DOHH2 (cell line): Measurements from ENCODE around the gene SENP1.

Experiments
- H3F3A ChIP-seq: fragments of 200-600 bp; sonication (generic), shearing (Covaris generic); 2 replicates; pipeline ENCODE4 v1.6.0; 2016; ENCODE audit warnings: antibody characterized with exemption, mild to moderate bottlenecking; ENCODE audit not compliant: control insufficient read depth, insufficient read depth
- H3K27ac ChIP-seq: fragments of 200-600 bp; sonication (generic); 2 replicates; pipeline ENCODE4 v1.5.1; 2014; ENCODE audit warnings: low read depth, mild to moderate bottlenecking, low read length, moderate library complexity
- H3K27me3 ChIP-seq: fragments of 200-600 bp; sonication (generic); 2 replicates; pipeline ENCODE4 v1.6.1; 2014; ENCODE audit warnings: mild to moderate bottlenecking, low read length, mixed read lengths; ENCODE audit not compliant: control insufficient read depth
- H3K36me3 ChIP-seq: fragments of 200-600 bp; sonication (generic); 2 replicates; pipeline ENCODE4 v1.6.1; 2014; ENCODE audit warnings: mild to moderate bottlenecking, low read length, moderate library complexity, mixed read lengths; ENCODE audit not compliant: control insufficient read depth
- H3K4me1 ChIP-seq: fragments of 200-600 bp; sonication (generic); 2 replicates; pipeline ENCODE4 v1.6.1; 2014; ENCODE audit warnings: mild to moderate bottlenecking, low read length, mixed read lengths; ENCODE audit not compliant: control insufficient read depth
- H3K4me2 ChIP-seq: fragments of 200-600 bp; sonication (generic); 2 replicates; pipeline ENCODE4 v1.6.0; 2014; ENCODE audit warnings: mild to moderate bottlenecking, low read length, moderate library complexity
- H3K4me3 ChIP-seq: fragments of 200-600 bp; sonication (generic); 2 replicates; pipeline ENCODE4 v1.5.1; 2014; ENCODE audit warnings: mild to moderate bottlenecking, low read length, mixed read lengths
- H3K79me2 ChIP-seq: fragments of 200-600 bp; sonication (generic); 2 replicates; pipeline ENCODE4 v1.6.1; 2014; ENCODE audit warnings: mild to moderate bottlenecking, low read length, mixed read lengths; ENCODE audit not compliant: control insufficient read depth
- H3K9me2 ChIP-seq: fragments of 200-600 bp; sonication (generic); replicated peaks from 2 replicates; pipeline ENCODE4 v1.6.1; 2014; ENCODE audit warnings: mild to moderate bottlenecking, low read length, mixed read lengths; ENCODE audit not compliant: control insufficient read depth
- H3K9me3 ChIP-seq: fragments of 200-600 bp; sonication (generic); 2 replicates; pipeline ENCODE4 v1.6.1; 2014; ENCODE audit warnings: antibody characterized with exemption, low read length, mixed read lengths; ENCODE audit not compliant: control insufficient read depth, insufficient read depth
- H4K20me1 ChIP-seq: fragments of 200-600 bp; sonication (generic); 2 replicates; pipeline ENCODE4 v1.6.0; 2014; ENCODE audit warnings: low read depth, mild to moderate bottlenecking, antibody characterized with exemption, low read length, moderate library complexity; ENCODE audit not compliant: control insufficient read depth, insufficient read depth
- EZH2phosphoT487 ChIP-seq: fragments of 200-600 bp; sonication (generic); IDR thresholded peaks from 2 replicates; pipeline ENCODE4 v1.6.1; 2017; ENCODE audit warnings: borderline replicate concordance, mild to moderate bottlenecking, antibody characterized with exemption, low read length, moderate library complexity, mixed read lengths
- TF ChIP-seq, protein P1 (sequence below): fragments of 200-600 bp; sonication (generic); IDR thresholded peaks from one replicate; pipeline ENCODE4 v1.5.1; 2014; ENCODE audit warnings: antibody characterized with exemption, mild to moderate bottlenecking, low read depth, low read length; ENCODE audit not compliant: poor library complexity, severe bottlenecking

Gene SENP1

DNA sequence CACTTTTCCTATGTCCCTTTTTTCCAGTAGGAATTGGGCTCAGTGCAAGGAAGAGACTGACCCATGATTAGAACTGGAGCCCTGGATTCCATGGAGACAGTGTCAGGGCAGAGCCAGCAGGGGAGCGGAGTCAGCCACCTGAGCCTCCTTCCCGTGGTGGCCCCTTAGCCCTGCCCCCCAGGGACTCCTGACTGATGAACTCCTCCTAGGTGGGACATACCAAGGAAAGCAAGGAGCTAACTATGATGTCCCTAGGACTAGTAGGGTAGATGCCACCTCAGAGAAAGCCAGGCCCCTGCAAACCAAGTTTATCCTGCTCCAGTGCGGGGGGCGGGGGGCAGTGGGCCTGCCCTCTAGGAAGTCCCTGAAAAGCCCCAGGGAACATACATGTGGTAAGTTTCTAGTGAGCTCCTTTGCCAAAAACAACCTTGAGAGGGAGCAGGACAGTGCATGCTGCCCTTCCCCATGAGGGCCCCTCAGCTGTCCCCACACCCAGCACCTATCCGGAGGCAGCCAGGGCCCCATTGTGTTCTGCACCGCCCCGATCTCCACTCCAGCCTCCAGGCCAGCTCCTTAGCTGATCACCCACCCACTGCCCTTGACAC is 95.4 kb downstream of the SENP1 start:
- H3K9me3 ChIP-seq = no peaks in the 10 kb centered on the region
- H3K4me1 ChIP-seq = no peaks in the 10 kb centered on the region
- no peaks in the 10 kb centered on the region for H3K9me2 ChIP-seq
- no peak overlapping the region for H3K27ac ChIP-seq
- no peaks in the 10 kb centered on the region for H3K36me3 ChIP-seq
- peaks cover 24% of the 10 kb centered on the region; the same call in 1 of the 2 replicates for H3K27me3 ChIP-seq
- H4K20me1 ChIP-seq = no peaks in the 10 kb centered on the region
- H3K79me2 ChIP-seq = no peaks in the 10 kb centered on the region
- H3K4me3 ChIP-seq = no peak overlapping the region
- TF ChIP-seq, protein P1, sequence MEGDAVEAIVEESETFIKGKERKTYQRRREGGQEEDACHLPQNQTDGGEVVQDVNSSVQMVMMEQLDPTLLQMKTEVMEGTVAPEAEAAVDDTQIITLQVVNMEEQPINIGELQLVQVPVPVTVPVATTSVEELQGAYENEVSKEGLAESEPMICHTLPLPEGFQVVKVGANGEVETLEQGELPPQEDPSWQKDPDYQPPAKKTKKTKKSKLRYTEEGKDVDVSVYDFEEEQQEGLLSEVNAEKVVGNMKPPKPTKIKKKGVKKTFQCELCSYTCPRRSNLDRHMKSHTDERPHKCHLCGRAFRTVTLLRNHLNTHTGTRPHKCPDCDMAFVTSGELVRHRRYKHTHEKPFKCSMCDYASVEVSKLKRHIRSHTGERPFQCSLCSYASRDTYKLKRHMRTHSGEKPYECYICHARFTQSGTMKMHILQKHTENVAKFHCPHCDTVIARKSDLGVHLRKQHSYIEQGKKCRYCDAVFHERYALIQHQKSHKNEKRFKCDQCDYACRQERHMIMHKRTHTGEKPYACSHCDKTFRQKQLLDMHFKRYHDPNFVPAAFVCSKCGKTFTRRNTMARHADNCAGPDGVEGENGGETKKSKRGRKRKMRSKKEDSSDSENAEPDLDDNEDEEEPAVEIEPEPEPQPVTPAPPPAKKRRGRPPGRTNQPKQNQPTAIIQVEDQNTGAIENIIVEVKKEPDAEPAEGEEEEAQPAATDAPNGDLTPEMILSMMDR = no peak
- no peak for TF ChIP-seq EZH2phosphoT487
- H3F3A ChIP-seq = no peaks in the 10 kb centered on the region
- no peak overlapping the region for H3K4me2 ChIP-seq

DNA sequence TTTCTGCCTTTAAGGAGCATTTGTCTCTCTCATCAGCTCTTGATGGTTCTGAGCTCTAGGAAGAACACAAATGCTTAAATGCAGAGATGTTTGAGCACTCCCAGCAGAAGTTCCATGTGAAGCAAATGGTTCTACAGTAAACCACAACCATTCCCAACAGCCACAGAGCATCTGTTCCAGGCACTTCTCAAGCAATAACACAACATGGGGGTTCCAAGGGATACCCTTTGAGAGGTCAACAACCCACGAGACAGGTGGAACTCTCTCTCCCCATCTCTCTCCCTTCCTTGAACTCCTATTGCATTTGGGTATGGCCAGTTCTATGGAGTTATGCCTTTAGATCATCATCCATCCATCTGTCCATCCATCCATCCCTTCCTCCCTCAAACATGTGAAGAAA is 96.4 kb downstream of the SENP1 start:
- no peaks in the 10 kb centered on the region for H3K36me3 ChIP-seq
- no peaks in the 10 kb centered on the region for H3K9me3 ChIP-seq
- TF ChIP-seq, protein P1 = no peak
- TF ChIP-seq EZH2phosphoT487 = no peak
- no peaks in the 10 kb centered on the region for H3K9me2 ChIP-seq
- no peaks in the 10 kb centered on the region for H4K20me1 ChIP-seq
- peaks cover 27% of the 10 kb centered on the region for H3K27me3 ChIP-seq
- no peaks in the 10 kb centered on the region for H3K4me1 ChIP-seq
- H3K27ac ChIP-seq = no peak overlapping the region
- no peak overlapping the region for H3K4me3 ChIP-seq
- H3F3A ChIP-seq = no peaks in the 10 kb centered on the region
- no peak overlapping the region for H3K4me2 ChIP-seq
- H3K79me2 ChIP-seq = no peaks in the 10 kb centered on the region

DNA sequence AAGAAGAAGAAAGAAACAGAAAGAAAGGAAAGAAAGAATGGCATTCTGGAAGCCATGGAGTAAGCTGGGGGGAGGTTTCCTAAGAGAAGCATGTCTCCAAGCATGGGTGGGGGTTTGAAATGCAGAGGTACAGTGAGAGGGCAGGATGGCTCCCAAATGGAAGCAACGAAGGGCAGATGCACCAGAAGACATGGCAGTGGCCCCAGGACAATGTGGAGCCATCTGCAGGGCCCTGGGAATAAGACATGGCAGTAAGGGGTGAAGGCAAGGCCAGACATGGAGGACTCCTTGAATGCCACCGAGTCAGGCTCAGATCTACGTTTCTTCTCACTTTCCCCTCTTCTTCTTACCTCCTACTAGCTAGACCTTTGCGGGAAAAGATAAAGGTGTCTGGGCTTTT is 96.9 kb downstream of the SENP1 start:
- no peaks in the 10 kb centered on the region for H4K20me1 ChIP-seq
- TF ChIP-seq, protein P1 = no peak
- TF ChIP-seq EZH2phosphoT487 = no peak
- H3K27ac ChIP-seq = no peak overlapping the region
- H3K27me3 ChIP-seq = peaks cover 29% of the 10 kb centered on the region
- H3K4me1 ChIP-seq = no peaks in the 10 kb centered on the region
- H3K9me2 ChIP-seq = no peaks in the 10 kb centered on the region
- no peaks in the 10 kb centered on the region for H3K36me3 ChIP-seq
- H3K4me2 ChIP-seq = no peak overlapping the region
- H3F3A ChIP-seq = no peaks in the 10 kb centered on the region
- no peak overlapping the region for H3K4me3 ChIP-seq
- no peaks in the 10 kb centered on the region for H3K9me3 ChIP-seq
- no peaks in the 10 kb centered on the region for H3K79me2 ChIP-seq

DNA sequence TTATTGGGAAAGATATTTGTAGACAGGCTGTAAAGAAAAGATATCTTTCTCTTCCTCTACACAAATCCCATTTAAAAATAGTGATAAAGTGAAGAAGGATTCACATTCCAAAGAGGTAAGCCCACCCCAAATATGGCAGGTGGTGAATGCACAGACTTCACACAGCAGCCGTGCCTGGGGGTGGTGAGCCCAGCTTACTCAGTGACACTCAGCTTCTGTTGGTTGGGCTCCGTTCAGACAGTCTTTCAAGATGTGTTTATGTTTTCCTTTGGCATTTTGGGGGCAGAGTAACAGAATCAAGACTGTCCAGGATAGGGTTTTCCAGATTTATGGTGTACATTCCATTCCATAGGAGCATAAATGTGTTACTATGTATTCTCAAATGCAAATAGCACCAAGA is 97.5 kb downstream of the SENP1 start:
- H3K27me3 ChIP-seq = peaks cover 34% of the 10 kb centered on the region
- no peaks in the 10 kb centered on the region for H3K9me3 ChIP-seq
- H3F3A ChIP-seq = no peaks in the 10 kb centered on the region
- no peaks in the 10 kb centered on the region for H3K4me1 ChIP-seq
- H3K4me3 ChIP-seq = no peak overlapping the region
- no peaks in the 10 kb centered on the region for H3K79me2 ChIP-seq
- H3K36me3 ChIP-seq = no peaks in the 10 kb centered on the region
- no peaks in the 10 kb centered on the region for H4K20me1 ChIP-seq
- no peak overlapping the region for H3K4me2 ChIP-seq
- TF ChIP-seq, protein P1 = no peak
- no peak for TF ChIP-seq EZH2phosphoT487
- no peaks in the 10 kb centered on the region for H3K9me2 ChIP-seq
- no peak overlapping the region for H3K27ac ChIP-seq
